ENCODE results near the gene CARHSP1.
"Not testable (repeated sequence)": the region's sequence is repeated elsewhere in the genome, so short reads cannot be mapped to it uniquely, and the experiment has no call there.

CARHSP1 gene

GRCh38 chr16:8853150-8853549 lies 15.7 kb downstream of the CARHSP1 start:
- no peak for DNase-seq

DNA sequence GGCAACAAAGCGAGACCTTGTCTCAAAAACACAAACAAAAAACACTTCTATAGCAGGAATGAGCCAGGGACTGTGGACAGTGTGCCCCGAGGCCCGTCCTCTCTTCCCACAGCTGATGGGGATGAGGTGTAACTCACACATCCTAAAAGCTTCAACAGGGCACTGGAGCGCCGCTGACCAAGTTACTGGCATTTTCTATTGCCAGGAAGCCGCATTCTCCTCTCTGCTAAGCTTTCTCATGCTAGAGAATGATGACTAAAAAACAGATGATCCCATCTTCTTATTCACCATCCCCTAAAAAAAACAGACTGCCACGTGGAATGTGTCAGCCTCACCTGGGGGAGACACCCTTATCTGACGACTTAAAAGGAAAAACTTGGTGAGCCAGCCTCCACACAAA lies 16.3 kb downstream of the CARHSP1 start:
- DNase-seq: no peak

GRCh38 chr16:8851761-8852403 lies 16.9 kb downstream of the CARHSP1 start:
- no peak for DNase-seq

GRCh38 chr16:8850279-8850885 lies 18.4 kb downstream of the CARHSP1 start:
- DNase-seq: no peak

GRCh38 chr16:8849411-8850011 lies 19.3 kb downstream of the CARHSP1 start:
- no peak for DNase-seq

DNA sequence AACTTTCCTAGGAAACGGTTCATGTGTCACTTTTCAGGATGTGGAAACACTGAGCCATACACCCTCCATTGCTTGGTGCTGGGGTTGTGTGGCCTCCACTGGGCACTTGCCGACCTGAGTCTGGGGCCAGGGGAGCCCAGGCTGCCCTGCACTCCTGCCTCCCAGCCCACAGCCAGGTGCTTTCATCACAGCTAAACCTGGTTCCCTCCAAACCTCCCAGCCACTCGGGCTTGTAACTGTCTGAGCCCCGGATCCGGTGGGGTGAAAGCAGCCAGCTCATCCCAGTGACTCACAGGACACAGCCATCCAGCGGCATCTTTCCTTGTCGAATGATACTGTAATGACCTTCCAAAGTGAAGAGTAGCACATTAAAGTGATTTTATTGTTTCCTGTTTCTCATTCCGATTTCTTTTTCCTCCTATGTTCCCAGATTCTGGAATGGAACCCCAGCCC lies 19.8 kb downstream of the CARHSP1 start:
- DNase-seq: no peak

GRCh38 chr16:8848231-8848938 lies 20.4 kb downstream of the CARHSP1 start:
- DNase-seq: no peak

- no peak for DNase-seq
Measured at GRCh38 chr16:8847623-8848022, 21.2 kb downstream of the CARHSP1 start.

- no peak for DNase-seq
Measured at GRCh38 chr16:8847145-8847544, 21.7 kb downstream of the CARHSP1 start.

DNA sequence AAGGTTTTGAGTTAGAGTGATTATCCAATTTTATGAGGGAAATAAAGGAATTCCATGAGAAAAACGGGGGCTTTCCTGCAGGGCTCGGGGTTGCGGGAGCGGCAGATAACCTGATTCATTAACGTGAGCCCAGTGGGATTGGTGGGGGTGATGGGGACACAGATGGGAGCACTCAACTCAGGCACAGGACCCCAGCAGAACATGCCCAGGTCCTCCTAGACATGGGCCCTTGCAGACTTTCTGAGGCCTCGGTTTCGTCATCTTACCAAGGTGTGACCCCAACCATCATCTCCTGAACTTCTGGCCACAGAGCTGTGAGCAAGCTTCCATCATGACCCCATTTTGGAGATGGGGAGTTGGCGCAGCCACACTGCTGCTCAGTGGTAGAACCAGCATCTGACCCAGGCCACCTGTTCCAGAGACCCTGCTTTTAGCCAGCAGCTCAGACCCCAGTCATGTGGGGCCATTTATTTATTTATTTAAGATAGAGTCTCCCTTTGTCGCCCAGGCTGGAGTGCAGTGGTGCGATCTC lies 22.3 kb downstream of the CARHSP1 start:
- no peak for DNase-seq

- DNase-seq: no peak
Measured at GRCh38 chr16:8845699-8846298, 23.0 kb downstream of the CARHSP1 start.

DNA sequence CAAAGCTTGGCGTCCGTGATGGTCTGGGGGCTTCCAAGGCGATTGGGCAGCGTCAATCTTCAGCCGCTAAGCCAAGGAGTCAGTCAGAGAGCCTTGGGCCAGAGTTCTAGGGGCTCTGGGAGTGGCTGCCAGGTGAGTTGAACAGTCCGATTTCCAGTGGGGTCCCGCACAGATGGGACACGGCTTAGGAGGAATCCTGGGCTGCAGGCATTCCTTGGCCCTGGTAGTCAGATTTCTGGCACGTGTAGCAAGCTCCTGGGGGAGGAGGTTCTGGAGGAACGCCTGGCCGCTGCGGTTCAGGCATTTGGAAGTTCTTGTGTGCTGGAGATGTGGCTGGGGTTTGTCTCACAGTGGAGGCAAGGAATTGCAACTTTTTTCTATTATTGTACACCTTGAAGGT lies 25.5 kb downstream of the CARHSP1 start:
- DNase-seq: not testable (repeated sequence)

GRCh38 chr16:8842016-8842415 lies 26.8 kb downstream of the CARHSP1 start:
- DNase-seq: not testable (repeated sequence)

DNA sequence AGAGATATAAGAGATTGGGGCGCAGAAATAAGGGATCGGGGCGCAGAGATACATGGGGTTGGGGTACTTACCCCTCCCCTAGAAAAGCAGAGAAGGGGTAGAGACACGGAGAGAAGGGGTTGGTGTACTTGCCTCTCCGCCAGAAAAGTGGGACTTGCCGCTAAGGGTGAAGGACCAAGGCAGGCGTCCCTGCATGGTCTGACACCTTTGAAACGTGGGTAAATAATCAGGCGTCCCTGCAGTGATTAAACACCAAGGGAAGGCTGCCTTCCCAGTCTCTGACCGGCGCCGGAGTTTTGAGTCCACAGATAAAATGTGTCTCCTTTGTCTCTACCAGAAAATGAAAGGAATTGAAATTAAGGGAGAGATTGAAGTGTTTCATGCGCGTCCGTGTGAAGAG lies 31.2 kb downstream of the CARHSP1 start:
- DNase-seq: not testable (repeated sequence)

GRCh38 chr16:8836797-8837196 lies 32.0 kb downstream of the CARHSP1 start:
- DNase-seq: not testable (repeated sequence)

GRCh38 chr16:8832717-8833105 lies 36.1 kb downstream of the CARHSP1 start:
- DNase-seq: no peak

GRCh38 chr16:8831871-8832716 lies 36.7 kb downstream of the CARHSP1 start:
- no peak for DNase-seq

DNA sequence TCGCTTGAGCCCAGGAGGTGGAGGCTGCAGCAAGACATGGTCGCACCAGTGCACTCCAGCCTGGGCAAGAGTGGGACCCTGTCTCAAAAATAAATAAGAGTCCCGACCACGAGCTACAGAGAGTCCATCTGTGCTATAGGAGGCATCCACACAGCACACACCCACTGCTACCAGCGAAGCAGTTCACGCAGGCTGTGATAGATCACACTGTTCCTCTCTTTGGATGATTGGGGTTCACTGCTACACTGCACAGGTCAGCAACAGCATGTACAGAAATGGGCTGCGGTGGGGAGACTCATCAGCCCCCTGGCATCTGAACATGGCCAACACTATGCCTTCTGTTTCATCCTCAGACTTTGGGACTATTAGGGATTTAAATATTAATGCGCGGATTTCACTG lies 37.4 kb downstream of the CARHSP1 start:
- no peak for DNase-seq

- no peak for DNase-seq
Measured at GRCh38 chr16:8828541-8829165, 40.2 kb downstream of the CARHSP1 start.

DNA sequence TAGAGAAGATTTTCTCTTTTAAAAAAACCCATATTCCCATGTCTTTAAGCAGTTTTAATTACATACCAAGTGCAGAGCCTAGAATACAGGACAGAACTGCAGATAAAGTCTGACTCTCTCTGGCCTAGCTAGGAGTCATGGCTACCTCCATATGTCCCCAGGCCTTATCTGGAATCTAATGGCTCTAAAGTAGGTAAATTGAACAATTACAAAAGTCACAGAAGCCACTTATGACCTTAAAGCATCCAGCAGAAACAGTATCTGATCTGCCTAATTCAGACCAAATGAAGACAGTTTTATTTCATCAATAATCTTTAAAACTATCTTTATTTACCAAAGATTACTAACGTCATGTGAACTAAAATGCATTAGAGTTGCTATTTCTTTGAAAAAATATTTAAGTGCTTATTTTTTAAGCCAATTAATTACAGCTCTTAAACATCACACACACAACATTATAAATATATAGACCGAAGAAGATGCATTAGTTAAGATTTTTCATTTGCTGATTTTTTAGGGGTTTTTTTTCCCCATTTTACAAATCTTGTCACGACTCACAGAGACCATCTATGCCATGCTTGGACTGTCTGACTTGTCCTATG lies 42.4 kb downstream of the CARHSP1 start:
- DNase-seq: no peak

GRCh38 chr16:8822403-8822802 lies 46.4 kb downstream of the CARHSP1 start:
- DNase-seq: no peak

Measured in activated gamma-delta T cell treated with Interleukin-2 at 50 U/mL for 16 hours (primary cell).